Activated CD4-positive, alpha-beta T cell treated with anti-CD3 and anti-CD28 coated beads for 24 hours (primary cell): ENCODE data around the gene SOX4.

Experiments
- DNase-seq, 2 donors: peaks; one replicate each; pipeline ENCODE4 v3.0.0-alpha.2; 2020; ENCODE audit warnings: low read depth in 2 of 2

SOX4 gene

GRCh38 chr6:21593927-21594415 is 420 bp downstream of the SOX4 start:
- no peak for DNase-seq

- peak in 1 of 2 donors; percentile 19 for DNase-seq
Measured at GRCh38 chr6:21594416-21595281, 1.1 kb downstream of the SOX4 start.

- DNase-seq: no peak
Measured at GRCh38 chr6:21595285-21596144, 2.0 kb downstream of the SOX4 start.

GRCh38 chr6:21596145-21596948 is 2.8 kb downstream of the SOX4 start:
- DNase-seq: no peak

- no peak for DNase-seq
Measured at GRCh38 chr6:21596949-21597682, 3.6 kb downstream of the SOX4 start.

GRCh38 chr6:21597801-21598673 is 4.5 kb downstream of the SOX4 start:
- DNase-seq: no peak

GRCh38 chr6:21598674-21599023 is 5.1 kb downstream of the SOX4 start:
- DNase-seq: no peak

GRCh38 chr6:21599051-21599696 is 5.6 kb downstream of the SOX4 start:
- no peak for DNase-seq

GRCh38 chr6:21601339-21601923 is 7.9 kb downstream of the SOX4 start:
- no peak for DNase-seq

- no peak for DNase-seq
Measured at GRCh38 chr6:21601932-21602390, 8.4 kb downstream of the SOX4 start.

GRCh38 chr6:21603082-21603952 is 9.8 kb downstream of the SOX4 start:
- DNase-seq: no peak

- DNase-seq: no peak
Measured at GRCh38 chr6:21604081-21604480, 10.5 kb downstream of the SOX4 start.

GRCh38 chr6:21605166-21605565 is 11.6 kb downstream of the SOX4 start:
- no peak for DNase-seq

GRCh38 chr6:21608601-21609000 is 15.1 kb downstream of the SOX4 start:
- DNase-seq: no peak

- no peak for DNase-seq
Measured at GRCh38 chr6:21609881-21610329, 16.4 kb downstream of the SOX4 start.

GRCh38 chr6:21610341-21610740 is 16.8 kb downstream of the SOX4 start:
- DNase-seq: no peak

- no peak for DNase-seq
Measured at GRCh38 chr6:21611485-21611884, 17.9 kb downstream of the SOX4 start.
